Measurements from ENCODE around the gene WDR86.

The WDR86 gene

GRCh38 chr7:151427705-151428377 is 18.0 kb upstream of the WDR86 start:
- DNase-seq (ENCODE audit: low read depth): no peak

GRCh38 chr7:151426904-151427704 is 17.3 kb upstream of the WDR86 start:
- no peak for DNase-seq (ENCODE audit: low read depth)

DNA sequence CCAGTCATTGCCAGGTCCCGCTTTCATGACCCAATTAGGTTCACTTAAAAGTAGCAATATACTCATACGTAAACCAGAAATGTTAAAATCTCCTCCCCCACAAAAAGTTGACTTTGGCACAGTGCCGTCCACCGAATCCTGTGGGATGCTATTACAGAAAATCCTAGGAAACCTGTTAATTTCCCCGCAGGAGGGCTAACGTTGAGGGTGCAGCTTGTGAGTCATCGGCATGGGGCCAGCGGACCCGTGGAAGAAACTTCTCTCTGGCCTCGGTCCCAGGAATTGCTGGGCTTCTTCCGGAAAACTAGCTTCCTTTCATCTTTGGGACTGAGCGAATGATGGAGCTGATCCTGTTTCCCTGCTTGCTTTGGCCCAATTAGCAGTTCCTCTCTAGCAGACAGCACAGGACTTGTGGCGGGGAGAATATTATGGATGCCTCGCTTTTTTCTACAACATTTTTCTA is 16.6 kb upstream of the WDR86 start:
- DNase-seq (ENCODE audit: low read depth): peak; percentile 81

DNA sequence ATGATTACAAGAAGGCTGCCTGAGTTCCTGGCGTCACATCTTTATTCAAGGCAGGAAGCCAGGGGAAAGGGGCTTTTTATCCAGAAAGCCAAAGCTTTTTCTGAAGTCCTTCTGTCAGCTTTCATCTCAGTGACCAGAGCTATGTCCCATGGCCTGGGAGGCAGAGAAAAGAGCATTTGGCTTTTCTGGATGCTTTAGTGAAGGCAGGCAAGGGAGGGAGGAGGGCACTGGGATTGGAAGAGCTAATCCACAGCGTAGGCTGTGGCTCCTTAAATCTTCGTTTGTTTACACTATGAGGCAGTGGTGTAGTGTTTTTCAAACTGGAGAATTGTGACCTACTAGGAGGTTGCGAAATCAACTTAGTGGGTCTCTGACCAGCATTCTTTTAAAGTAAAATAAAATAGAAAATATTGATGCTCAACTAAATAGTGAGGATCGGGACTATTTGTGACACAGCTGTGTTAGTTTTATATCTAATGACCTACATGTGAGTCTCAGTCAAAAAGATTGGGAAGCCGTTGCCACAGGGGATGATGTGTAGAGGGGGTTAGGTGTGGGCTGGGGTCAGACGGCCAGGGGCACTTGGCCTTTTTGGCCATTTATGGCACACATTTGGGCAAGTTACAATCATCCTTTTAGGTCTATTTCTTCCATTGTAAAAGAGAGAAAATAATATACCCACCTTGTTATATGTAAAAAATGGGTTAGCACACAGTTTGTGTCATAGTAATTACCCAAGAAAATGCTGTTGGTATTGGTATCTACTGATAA is 16.0 kb upstream of the WDR86 start:
- DNase-seq (ENCODE audit: low read depth): peak; percentile 48

DNA sequence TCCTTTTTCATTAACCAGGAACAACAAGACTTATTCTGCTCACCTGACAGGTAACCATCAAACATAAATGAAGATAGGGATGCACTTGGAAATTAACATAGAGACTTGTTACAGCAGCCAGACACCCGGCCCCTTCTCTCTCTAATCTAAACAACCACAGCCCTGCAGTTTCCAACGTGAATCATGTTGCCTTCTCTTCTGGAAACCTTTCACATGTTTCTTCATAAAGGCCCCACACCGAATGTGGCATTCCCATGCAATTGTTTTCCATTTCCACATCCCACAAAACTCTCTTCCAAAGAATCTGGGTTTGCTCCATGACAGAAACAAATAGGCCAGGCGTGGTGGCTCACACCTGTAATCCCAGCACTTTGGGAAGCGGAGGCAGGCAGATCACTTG is 15.0 kb upstream of the WDR86 start:
- DNase-seq (ENCODE audit: low read depth): no peak

GRCh38 chr7:151423936-151424335 is 14.1 kb upstream of the WDR86 start:
- no peak for DNase-seq (ENCODE audit: low read depth)

- no peak for DNase-seq (ENCODE audit: low read depth)
Measured at GRCh38 chr7:151423226-151423625, 13.4 kb upstream of the WDR86 start.

- DNase-seq (ENCODE audit: low read depth): no peak
Measured at GRCh38 chr7:151422212-151422611, 12.4 kb upstream of the WDR86 start.

DNA sequence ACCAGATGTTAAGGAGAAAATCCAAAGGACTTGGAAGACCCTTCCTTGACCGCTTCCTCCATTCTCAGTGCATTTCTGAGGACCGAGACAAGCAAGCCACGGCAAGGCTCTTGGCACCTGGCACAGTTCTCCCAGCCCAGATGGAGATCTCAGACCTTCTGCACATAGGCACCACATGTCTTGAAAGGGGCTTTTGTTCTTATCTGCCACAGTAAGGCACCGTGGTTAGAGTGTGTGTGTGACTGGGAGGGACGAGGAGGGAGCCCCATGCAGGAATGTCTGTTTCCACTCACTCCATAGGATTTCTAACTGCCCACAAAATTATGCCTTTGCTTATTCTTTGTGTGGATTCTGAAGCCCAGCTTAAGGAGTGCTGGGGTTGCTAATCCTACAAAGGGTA is 10.3 kb upstream of the WDR86 start:
- no peak for DNase-seq (ENCODE audit: low read depth)

DNA sequence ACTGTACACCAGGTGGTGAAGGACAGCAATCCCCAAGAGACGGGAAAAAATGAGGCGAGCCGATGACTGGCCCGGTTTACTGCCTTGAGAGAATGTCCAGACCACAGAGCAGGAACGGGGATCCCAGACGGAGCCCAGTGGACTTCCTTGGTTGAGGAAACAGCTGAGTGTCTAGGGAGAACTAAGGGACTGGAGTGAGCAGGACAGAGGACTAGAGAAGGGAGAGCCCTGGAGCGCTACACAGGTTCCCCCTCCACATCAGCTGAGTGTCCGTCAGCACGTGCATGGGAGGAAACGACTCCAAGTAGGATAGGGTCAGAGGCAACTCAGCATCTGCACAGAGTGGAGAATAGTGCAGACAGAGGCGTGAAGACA is 7.1 kb upstream of the WDR86 start:
- DNase-seq (ENCODE audit: low read depth): no peak

- DNase-seq (ENCODE audit: low read depth): no peak
Measured at GRCh38 chr7:151416112-151416940, 6.5 kb upstream of the WDR86 start.

- DNase-seq (ENCODE audit: low read depth): no peak
Measured at GRCh38 chr7:151415375-151416105, 5.7 kb upstream of the WDR86 start.

GRCh38 chr7:151413241-151413640 is 3.4 kb upstream of the WDR86 start:
- no peak for DNase-seq (ENCODE audit: low read depth)

GRCh38 chr7:151412318-151412717 is 2.5 kb upstream of the WDR86 start:
- no peak for DNase-seq (ENCODE audit: low read depth)

DNA sequence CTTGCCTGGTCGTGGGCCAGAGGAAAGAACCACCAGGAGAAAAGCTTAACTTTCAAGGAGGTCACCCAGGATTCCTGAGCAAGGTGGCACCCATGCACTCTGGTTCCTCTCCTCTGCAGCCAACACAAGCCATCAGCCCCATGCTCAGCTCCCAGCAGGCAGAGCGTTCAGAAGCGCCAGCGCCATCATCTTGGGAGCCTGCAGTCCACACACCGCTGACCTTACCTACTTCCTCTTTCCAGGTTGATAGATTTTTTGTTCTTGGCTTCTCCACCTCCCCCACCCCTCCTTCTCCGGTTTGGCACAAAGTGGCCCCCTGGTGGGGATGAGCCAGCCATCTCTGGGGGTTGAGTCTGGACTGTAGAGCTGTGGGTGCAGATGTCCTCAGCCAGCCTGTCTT is 1.7 kb upstream of the WDR86 start:
- DNase-seq (ENCODE audit: low read depth): no peak

DNA sequence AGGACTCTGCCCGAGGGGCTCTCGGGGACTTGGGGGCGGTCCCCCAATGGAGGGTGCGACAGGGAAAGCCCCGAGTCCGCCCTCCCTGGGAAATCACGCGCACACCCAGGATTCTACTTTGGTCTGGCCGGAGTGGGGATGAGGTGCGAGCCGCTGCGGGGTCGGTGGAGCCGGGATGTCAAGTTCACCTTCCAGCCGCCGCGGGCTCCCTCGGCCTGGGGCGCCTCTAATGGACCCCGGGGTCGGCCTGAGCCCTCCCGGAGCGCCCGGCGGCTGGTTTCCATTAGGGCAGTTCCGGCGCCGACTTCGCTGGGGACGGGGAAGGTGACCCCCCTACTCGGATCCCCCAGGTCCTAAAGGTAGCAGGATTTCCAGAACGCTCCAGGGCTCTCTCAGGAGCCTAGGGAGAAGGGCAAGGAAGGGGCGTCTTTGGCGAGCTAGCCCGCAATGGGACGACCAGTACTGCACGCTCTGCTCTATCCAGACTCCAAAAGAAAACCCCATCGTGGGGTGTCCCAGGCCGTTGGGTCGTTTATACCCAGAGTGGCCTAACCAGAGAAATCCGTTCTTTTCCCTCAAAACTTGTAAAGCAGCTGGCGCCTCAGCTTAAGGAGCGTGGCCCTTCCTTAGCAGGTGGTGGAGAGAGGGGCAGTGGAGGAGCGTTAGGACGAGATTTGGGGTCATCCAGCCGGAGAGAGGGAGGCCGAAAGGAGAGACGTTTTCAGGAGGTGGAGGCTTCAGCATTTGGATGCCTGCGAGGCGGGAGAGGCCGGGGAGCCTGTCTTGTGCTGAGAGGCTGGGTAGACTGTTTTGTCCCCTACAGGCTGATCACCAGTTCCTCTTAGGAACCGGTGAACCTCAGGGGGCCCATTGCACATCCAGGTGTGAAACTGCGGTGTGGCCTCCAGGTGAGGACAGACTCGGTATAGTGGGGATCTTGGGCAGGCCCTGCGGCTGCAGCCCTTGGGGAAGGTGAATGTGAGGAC is 860 bp upstream of the WDR86 start:
- DNase-seq (ENCODE audit: low read depth): no peak

DNA sequence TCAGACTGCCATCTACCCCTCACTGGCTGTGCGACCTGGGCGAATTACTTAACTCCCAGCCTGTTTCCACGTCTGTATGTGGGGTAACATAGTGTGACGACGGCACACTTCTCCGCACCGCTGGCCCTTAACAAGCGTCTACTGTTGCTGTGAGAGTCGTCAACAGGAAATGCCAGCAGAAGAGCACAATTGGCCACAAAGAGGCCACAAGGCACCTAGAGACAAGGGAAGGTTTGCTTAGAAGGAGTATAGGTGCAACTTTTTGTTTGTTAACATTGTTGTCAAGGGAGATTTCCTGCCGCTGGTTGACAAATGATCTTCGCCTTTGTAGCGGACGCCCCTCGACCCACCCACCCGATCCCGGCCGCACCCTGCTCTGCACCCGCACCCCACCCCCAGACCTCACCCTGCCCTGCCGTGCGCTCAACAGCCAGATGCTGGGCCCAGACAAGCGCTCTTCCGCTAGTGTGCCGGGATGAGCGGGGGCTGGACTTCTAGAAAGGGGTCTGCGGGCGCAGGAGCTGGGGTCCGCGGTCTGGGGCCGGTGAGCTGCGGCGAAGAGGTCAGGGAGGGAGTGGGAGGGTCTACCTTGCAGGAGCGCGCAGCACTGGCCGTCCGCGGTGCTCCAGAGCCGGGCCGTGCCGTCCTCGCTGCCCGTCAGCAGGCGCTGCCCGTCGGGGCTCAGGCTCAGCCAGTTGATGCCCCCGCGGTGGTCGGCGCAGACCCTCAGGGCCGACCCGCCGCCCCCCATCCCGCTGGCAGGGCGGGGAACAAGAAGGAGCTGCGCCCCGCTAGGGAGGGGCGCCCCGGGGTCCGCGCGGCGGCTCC is 785 bp downstream of the WDR86 start:
- no peak for DNase-seq (ENCODE audit: low read depth)

GRCh38 chr7:151408498-151408838 is 1.4 kb downstream of the WDR86 start:
- no peak for DNase-seq (ENCODE audit: low read depth)

- no peak for DNase-seq (ENCODE audit: low read depth)
Measured at GRCh38 chr7:151406886-151407583, 2.8 kb downstream of the WDR86 start.

Measured in ELR (cell line).